ENCODE results near the gene RNF152.

DNA sequence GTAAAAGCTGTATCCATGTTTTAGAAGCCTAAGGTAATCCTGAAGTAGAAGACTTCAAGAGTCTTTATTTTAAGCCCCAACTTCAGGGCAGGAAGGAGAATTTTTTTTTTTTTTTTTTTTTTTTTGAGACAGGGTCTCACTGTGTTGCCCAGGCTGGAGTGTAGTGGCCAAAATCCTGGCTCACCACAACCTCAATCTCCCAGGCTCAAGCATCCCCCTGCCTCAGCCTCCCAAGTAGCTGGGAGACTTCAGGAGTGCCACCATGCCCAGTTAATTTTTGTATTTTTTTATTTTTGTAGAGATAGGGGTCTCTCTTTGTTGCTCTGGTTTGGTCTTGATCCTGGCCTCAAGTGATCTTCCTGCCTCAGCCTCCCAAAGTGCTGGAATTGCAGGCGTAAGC is 3.3 kb upstream of the RNF152 start:
- no peak for TF ChIP-seq POLR2A (IDR thresholded peaks at IDR 0.05)
- TF ChIP-seq, protein P1, sequence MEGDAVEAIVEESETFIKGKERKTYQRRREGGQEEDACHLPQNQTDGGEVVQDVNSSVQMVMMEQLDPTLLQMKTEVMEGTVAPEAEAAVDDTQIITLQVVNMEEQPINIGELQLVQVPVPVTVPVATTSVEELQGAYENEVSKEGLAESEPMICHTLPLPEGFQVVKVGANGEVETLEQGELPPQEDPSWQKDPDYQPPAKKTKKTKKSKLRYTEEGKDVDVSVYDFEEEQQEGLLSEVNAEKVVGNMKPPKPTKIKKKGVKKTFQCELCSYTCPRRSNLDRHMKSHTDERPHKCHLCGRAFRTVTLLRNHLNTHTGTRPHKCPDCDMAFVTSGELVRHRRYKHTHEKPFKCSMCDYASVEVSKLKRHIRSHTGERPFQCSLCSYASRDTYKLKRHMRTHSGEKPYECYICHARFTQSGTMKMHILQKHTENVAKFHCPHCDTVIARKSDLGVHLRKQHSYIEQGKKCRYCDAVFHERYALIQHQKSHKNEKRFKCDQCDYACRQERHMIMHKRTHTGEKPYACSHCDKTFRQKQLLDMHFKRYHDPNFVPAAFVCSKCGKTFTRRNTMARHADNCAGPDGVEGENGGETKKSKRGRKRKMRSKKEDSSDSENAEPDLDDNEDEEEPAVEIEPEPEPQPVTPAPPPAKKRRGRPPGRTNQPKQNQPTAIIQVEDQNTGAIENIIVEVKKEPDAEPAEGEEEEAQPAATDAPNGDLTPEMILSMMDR (IDR thresholded peaks at IDR 0.05): no peak
